ENCODE results near the gene RELA.
"Not testable (repeated sequence)": the region's sequence is repeated elsewhere in the genome, so short reads cannot be mapped to it uniquely, and the experiment has no call there.

Gene RELA

GRCh38 chr11:65663639-65664200, 1.0 kb upstream of the RELA start:
- peak in 2 of 3 experiments; percentile 40 to 69 for DNase-seq

DNA sequence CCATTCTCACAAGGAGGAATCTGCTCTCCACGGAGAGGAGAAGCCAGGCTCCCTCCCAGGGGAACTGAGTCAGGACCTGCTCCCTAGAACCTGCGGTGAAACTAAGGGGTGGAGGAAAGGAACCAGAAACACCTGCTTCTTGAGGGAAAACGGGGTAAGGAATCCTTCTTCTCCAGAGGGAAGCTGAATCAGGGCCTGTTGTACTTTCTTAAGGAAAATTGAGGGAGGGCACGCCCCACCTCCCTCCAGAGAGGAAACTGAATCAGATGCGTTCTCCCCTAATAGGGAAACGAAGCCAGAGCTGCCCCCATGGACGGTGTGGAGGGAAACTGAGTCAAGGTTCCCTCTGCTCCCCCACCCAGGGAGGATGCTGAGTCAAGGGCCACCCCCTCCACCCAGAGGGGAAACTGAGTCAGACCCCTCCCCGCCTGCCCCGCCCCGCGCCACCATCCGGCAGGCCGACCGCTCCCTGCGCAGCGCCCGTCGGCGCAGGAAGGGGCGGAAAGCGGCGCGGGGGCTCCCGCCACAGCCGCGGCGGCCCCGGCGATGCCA, 393 bp downstream of the RELA start:
- DNase-seq, result peak in 1 of 3 experiments; percentile 49

- no peak for DNase-seq
Measured at GRCh38 chr11:65661599-65662246, 993 bp downstream of the RELA start.

DNA sequence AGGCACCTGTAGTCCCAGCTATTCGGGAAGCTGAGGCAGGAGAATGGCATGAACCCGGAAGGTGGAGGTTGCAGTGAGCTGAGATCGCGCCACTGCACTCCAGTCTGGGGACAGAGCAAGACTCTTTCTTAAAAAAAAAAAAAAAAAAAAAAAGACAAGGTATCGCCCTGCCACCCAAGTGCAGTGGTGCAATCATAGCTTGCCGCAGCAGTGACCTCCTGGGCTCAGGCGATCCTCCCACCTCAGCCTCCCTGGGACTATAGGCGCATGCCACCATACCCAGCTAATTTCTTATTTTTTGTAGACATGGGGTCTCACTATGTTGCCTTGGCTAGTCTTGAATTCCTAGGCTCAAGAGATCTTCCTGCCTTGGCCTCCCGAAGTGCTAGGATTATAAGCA, 1.8 kb downstream of the RELA start:
- DNase-seq, result not testable (repeated sequence)

DNA sequence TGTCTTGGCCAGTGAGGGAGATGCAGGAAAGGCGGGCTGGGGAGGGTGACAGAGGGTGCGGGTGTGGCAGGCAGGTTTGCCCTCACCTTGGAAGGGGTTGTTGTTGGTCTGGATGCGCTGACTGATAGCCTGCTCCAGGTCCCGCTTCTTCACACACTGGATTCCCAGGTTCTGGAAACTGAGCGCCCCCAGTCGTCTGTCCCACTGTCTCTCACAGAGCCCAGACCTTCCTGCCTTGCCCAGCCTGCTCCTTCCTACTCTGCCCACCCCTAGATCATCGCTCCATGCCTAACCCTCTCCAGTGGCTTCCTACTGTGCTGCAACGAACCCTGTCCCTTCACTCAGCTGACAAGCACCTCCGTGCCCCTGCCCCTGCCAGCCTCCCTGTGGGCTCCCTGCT, 2.7 kb downstream of the RELA start:
- DNase-seq, result no peak

- DNase-seq, result no peak
Measured at GRCh38 chr11:65658174-65659021, 4.3 kb downstream of the RELA start.

GRCh38 chr11:65657426-65657825, 5.3 kb downstream of the RELA start:
- DNase-seq, result no peak

- DNase-seq, result no peak
Measured at GRCh38 chr11:65655570-65656332, 7.0 kb downstream of the RELA start.

DNA sequence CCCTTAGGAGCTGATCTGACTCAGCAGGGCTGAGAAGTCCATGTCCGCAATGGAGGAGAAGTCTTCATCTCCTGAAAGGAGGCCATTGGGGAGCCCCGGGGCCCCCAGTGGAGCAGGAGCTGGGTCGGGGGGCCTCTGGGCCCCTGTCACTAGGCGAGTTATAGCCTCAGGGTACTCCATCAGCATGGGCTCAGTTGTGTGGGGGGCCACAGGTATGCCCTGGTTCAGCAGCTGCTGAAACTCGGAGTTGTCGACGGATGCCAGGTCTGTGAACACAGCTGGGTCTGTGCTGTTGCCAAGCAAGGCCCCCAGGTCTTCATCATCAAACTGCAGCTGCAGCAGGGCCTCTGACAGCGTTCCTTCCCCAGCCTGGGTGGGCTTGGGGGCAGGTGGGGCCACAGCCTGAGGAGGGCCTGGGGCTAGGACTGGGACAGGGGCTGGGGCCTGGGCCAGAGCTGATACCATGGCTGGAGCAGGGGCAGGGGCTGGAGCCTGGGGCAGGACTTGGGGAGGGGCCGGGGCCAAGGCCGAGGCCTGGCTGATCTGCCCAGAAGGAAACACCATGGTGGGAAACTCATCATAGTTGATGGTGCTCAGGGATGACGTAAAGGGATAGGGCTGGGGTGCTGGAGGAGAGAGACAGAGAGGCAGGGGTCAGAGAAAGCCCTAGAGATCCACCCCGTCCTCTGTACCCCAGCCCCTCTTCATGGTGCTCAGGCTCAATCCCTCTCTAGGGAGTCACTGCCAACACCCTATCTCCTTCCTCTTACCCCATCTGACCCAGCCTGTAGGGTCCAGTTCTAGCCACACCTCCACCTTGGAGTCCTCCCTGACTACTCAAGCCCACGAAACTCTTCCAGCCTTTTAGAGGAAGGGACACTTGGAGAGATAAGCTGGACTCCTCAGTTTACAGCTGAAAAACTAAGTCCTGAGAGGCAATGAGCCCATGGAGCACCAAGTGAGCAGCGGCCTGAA, 8.1 kb downstream of the RELA start:
- DNase-seq, result no peak

- DNase-seq, result no peak
Measured at GRCh38 chr11:65653229-65654225, 9.2 kb downstream of the RELA start.

- peak; percentile 90 to 97 (median 96) for DNase-seq
Measured at GRCh38 chr11:65652511-65653228, 10.0 kb downstream of the RELA start.

DNA sequence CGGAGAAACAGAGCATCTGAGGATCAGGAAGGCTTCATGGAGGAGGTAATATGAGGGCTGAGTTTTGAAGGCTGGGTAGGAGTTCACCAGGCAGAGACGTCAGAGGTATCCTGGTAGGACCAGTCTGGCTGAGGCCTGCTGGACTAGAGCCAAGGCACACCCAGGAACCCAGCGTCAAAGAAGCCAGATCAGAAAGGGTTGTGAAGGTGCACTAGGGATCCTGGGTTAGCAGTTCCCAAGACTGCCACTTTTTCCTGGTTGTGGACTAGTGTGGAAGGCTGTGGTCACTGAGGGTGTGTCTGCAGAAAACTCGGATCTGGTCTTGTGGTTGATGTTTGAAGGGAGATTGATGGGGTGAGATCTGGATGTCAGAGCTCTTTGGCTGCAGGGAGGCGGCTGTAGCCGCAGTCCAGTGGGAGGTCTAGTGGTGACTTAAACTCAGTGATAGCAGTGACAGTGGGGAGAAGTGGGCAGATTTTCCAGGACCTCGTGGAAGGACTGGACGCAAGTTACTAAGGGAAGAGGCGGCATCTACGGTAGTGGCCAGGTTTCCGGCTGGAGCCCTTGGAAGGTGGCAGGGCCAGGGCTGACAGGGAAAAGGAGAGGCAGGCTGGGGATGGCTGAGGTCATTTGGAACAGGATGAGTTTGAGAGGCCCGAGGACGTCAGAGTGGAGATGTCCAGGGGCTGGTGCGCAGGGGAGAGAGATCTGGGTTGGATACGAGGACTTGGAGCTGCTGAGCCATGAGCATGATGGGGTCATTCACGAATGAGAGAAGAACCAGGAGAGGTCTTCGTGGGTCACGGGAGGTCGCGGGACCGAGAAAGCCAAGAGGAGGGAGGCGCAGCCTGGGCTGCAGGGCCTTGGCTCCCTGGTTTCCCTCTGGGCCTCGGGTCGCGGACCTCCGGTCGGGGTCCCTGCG, 10.9 kb downstream of the RELA start:
- peak in 1 of 3 experiments; percentile 48 for DNase-seq

DNA sequence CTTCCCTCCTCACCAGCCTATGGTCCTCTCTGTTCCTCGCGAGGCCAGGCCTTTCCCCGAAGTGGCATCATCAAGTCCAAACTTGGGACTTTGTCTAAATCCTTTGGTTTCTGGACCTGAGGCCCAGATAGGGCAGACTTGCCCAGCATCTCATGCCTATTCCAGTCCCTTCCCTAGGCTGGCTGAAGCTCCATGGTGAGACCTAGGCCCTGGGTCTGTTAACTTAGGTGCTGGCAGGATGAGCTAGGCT, 11.5 kb downstream of the RELA start:
- DNase-seq, result no peak

- DNase-seq, result no peak
Measured at GRCh38 chr11:65650547-65651338, 12.0 kb downstream of the RELA start.

- no peak for DNase-seq
Measured at GRCh38 chr11:65649656-65650546, 12.8 kb downstream of the RELA start.

DNA sequence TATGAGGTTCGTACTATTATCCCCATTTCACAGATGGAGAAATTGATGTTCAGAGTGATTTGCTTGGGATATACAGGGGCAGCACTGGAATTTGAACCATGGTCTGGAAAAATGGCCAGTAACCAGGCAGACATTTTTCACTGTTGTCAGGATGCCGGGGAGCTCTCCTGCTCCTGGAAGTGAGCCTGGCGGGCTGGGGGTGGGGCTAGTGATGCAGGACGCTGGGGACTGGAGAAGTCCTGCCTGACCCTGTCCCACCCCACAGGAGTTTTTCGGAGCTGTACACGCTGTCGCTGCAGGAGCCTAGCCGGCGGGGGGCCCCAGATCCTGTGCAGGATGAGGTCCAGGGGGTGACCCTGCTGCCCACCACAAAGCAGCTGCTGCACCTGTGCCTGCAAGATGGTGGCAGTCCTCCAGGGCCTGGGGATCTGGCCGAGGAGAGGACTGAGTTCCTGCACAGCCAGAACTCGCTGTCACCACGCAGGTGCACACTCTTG, 13.7 kb downstream of the RELA start:
- no peak for DNase-seq

Measured in NCI-H1417 (cell line).